CD4-positive, alpha-beta T cell (primary cell): ENCODE data around the gene TNS1. TPM values are rescaled to one million over a fixed set of nuclear protein-coding genes. Genes with fewer than 3 reads are reported as not detected.
A peak's percentile ranks its signal among the peaks of the same experiment; 100 is the strongest.

ENCODE experiments used
- ATAC-seq: fragments of 200-7000 bp; cut with Tn5 transposase; one replicate; pipeline ENCODE4 v1.10.0; 2022; ENCODE audit warnings: mild to moderate bottlenecking; ENCODE audit not compliant: poor library complexity
- CTCF ChIA-PET: fragments of 350-600 bp; sonication (Branson Sonifier 250); formaldehyde crosslinking; loops from one replicate; lab custom pipeline; 2021; ENCODE audit warnings: antibody characterized with exemption, inconsistent platforms; lab: Charles Lee
- POLR2A ChIA-PET: fragments of 350-600 bp; sonication (Branson Sonifier 250); formaldehyde crosslinking; loops from one replicate; lab custom pipeline; 2021; ENCODE audit warnings: antibody characterized with exemption, inconsistent platforms; lab: Charles Lee
- DNase-seq, 14 experiments: peaks; one replicate each; pipeline ENCODE4 v3.0.0-alpha.2; 2013 to 2020; ENCODE audit warnings: mixed read lengths in 2 of 14
- H3K27ac ChIP-seq, 2 donors: one replicate each; pipeline versions ENCODE4 v1.5.1 to v1.7.0; 2013; ENCODE audit warnings: low read length in 2 of 2, low read depth in 1 of 2, mild to moderate bottlenecking in 1 of 2
- H3K27me3 ChIP-seq, 2 experiments: 1 replicate in 1 of 2; 2 replicates in 1 of 2; pipeline versions ENCODE4 v1.6.1 to v1.7.0; 2013; ENCODE audit warnings: low read length in 2 of 2, control low read depth in 1 of 2, mild to moderate bottlenecking in 1 of 2, moderate library complexity in 1 of 2; ENCODE audit not compliant: insufficient read depth in 2 of 2, control insufficient read depth in 1 of 2
- H3K36me3 ChIP-seq: one replicate; pipeline ENCODE4 v1.6.1; 2013; ENCODE audit warnings: low read length, control low read depth; ENCODE audit not compliant: insufficient read depth
- H3K4me1 ChIP-seq: one replicate; pipeline ENCODE4 v1.6.1; 2013; ENCODE audit warnings: low read length, control low read depth; ENCODE audit not compliant: insufficient read depth
- H3K4me3 ChIP-seq: one replicate; pipeline ENCODE4 v1.5.1; 2013; ENCODE audit warnings: mild to moderate bottlenecking, low read length, moderate library complexity
- H3K9me3 ChIP-seq, 2 experiments: 1 replicate in 1 of 2; 2 replicates in 1 of 2; pipeline versions ENCODE4 v1.6.1 to v1.7.0; 2013; ENCODE audit warnings: low read length in 2 of 2, mild to moderate bottlenecking in 2 of 2, control low read depth in 1 of 2, moderate library complexity in 1 of 2; ENCODE audit not compliant: control insufficient read depth in 1 of 2, insufficient read depth in 1 of 2
- H3K27ac Mint-ChIP-seq: one replicate; pipeline ENCODE4 v1.8.0; 2020; ENCODE audit warnings: mixed read lengths
- H3K27me3 Mint-ChIP-seq: one replicate; pipeline ENCODE4 v1.8.0; 2021; ENCODE audit warnings: mixed read lengths
- H3K36me3 Mint-ChIP-seq: one replicate; pipeline ENCODE4 v1.8.0; 2021; ENCODE audit warnings: low read depth, mixed read lengths
- H3K4me1 Mint-ChIP-seq: one replicate; pipeline ENCODE4 v1.8.0; 2021; ENCODE audit warnings: low read depth, mixed read lengths
- H3K4me3 Mint-ChIP-seq: one replicate; pipeline ENCODE4 v1.8.0; 2020; ENCODE audit warnings: mild to moderate bottlenecking, mixed read lengths
- H3K9me3 Mint-ChIP-seq: one replicate; pipeline ENCODE4 v1.8.0; 2020; ENCODE audit warnings: mixed read lengths
- CTCF ChIP-seq: fragments of 200-600 bp; IDR thresholded peaks from one replicate; pipeline ENCODE4 v1.8.0; 2022; ENCODE audit warnings: antibody characterized with exemption, mild to moderate bottlenecking
- intact Hi-C, 2 experiments: fragments of 100-400 bp; cut with DNase I in 1 of 2; cut with micrococcal nuclease in 1 of 2; formaldehyde crosslinking; loops; one replicate each; pipeline versions ENCODE4 v1.15.1 to v1.9.0; 2023 to 2025; cut with DNase I, micrococcal nuclease
- total RNA-seq, 174 experiments: library from RNA in 2 of 174; stranded (reverse) in 2 of 174; gene quantifications; one replicate each; pipeline ENCODE4 v1.2.3 and lab custom pipeline; 2021 to 2026

The TNS1 gene
- total RNA-seq, 2 experiments from 2014 or later, result 0.25 to 0.34 TPM

GRCh38 chr2:217792626-217793527 lies 209.9 kb downstream of the TNS1 start:
- POLR2A ChIA-PET, result no interaction called here
- Mint-ChIP-seq H3K9me3 (no peaks in the 10 kb centered on the region), H3K36me3 (no peaks in the 10 kb centered on the region), H3K27me3 (no peaks in the 10 kb centered on the region), H3K4me3 (no peak overlapping the region), H3K4me1 (peaks cover 15% of the 10 kb centered on the region), H3K27ac (no peak overlapping the region)
- TF ChIP-seq CTCF, result no peak
- peaks cover 22% of the 10 kb centered on the region for H3K4me1 ChIP-seq
- H3K4me3 ChIP-seq, result no peak overlapping the region
- no peak for DNase-seq
- no peak overlapping the region for H3K27ac ChIP-seq
- ATAC-seq, result no peak
- no peaks in the 10 kb centered on the region for H3K36me3 ChIP-seq
- CTCF ChIA-PET, result interaction anchor here (1.7 kb wide), 1 partner anchor 94 kb away, joined by 4 read pairs; no protein-coding TSS in a partner anchor
- intact Hi-C loops, result no loop called here
- no peaks in the 10 kb centered on the region for H3K9me3 ChIP-seq
- no peaks in the 10 kb centered on the region for H3K27me3 ChIP-seq

GRCh38 chr2:217791551-217791950 lies 211.2 kb downstream of the TNS1 start:
- no peaks in the 10 kb centered on the region for H3K36me3 Mint-ChIP-seq
- POLR2A ChIA-PET, result no interaction called here
- no peak overlapping the region for H3K27ac Mint-ChIP-seq
- Histone ChIP-seq H3K27me3 (no peaks in the 10 kb centered on the region), H3K27ac (no peak overlapping the region), H3K9me3 (no peaks in the 10 kb centered on the region), H3K36me3 (no peaks in the 10 kb centered on the region), H3K4me1 (peaks cover 22% of the 10 kb centered on the region), H3K4me3 (no peak overlapping the region)
- no peak overlapping the region for H3K4me3 Mint-ChIP-seq
- no peak for TF ChIP-seq CTCF
- CTCF ChIA-PET, result interaction anchor here (1.3 to 1.7 kb wide), 2 partner anchors 95 to 277 kb away, joined by 3 to 4 read pairs; no protein-coding TSS in a partner anchor
- DNase-seq (no peak), ATAC-seq (no peak)
- no peaks in the 10 kb centered on the region for H3K9me3 Mint-ChIP-seq
- H3K27me3 Mint-ChIP-seq, result no peaks in the 10 kb centered on the region
- intact Hi-C loops, result loop anchor here in 1 of 2 experiments (2.0 kb wide), 1 partner anchor 241 kb away; no protein-coding TSS in a partner anchor
- peaks cover 15% of the 10 kb centered on the region for H3K4me1 Mint-ChIP-seq

DNA sequence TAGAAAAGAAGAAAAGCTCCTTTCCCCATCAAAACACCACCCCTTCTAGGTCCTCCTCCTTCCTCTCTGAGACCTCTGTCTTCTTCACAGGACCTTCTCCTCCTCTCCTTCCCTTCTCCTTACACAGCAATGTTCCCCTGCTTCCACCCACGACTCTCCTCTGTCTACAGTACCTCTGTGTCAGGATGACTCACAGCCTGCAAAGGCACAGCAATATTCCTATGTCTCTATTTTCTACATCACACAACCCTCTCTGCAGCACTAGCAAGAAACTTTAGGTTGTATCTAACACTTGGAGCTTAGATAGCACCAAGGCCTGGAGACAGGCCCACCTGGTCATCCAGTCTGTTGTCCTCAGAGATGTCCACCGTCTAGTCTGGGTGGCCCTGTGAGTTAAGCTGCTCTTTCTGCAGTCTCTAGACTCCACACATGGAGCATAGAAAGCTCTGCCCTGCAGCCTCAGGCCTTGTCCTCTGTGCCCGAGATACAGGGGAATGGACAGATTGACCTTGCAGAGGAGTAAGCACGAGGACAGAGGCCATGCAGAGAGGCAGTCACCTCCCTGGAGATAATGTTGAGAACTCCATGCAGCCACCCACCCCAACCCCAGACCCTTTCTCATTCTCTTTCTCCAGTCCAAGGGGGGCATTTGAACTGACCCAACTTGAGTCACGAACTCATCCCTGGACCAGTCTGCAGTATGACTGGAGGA lies 212.0 kb downstream of the TNS1 start:
- peak overlapping the region; percentile 7 for H3K27ac Mint-ChIP-seq
- no peaks in the 10 kb centered on the region for H3K27me3 Mint-ChIP-seq
- Histone ChIP-seq H3K4me1 (peaks cover 22% of the 10 kb centered on the region), H3K9me3 (no peaks in the 10 kb centered on the region), H3K27ac (no peak overlapping the region), H3K27me3 (no peaks in the 10 kb centered on the region), H3K36me3 (no peaks in the 10 kb centered on the region), H3K4me3 (no peak overlapping the region)
- H3K4me3 Mint-ChIP-seq, result peak overlapping the region; percentile 81
- intact Hi-C loops, result loop anchor here in 1 of 2 experiments (2.0 kb wide), 1 partner anchor 242 kb away; no protein-coding TSS in a partner anchor
- no peak for ATAC-seq
- CTCF ChIA-PET, result interaction anchor here (1.3 kb wide), 1 partner anchor 277 kb away, joined by 3 read pairs; no protein-coding TSS in a partner anchor
- no peaks in the 10 kb centered on the region for H3K9me3 Mint-ChIP-seq
- no peaks in the 10 kb centered on the region for H3K36me3 Mint-ChIP-seq
- no peak for TF ChIP-seq CTCF
- peak in 1 of 14 experiments; percentile 10 for DNase-seq
- POLR2A ChIA-PET, result interaction anchor here (1.0 kb wide), 1 partner anchor 42 kb away, joined by 3 read pairs; no protein-coding TSS in a partner anchor
- H3K4me1 Mint-ChIP-seq, result peaks cover 15% of the 10 kb centered on the region
